BLaER1 treated with 17β-estradiol and CSF1 and Interleukin-3, amounts not matched to agents 10 nM and 100 nM (cell line): ENCODE data around the gene TEX51.

ENCODE experiments used
- H3K27ac ChIP-seq, 11 experiments: shearing (Covaris generic); formaldehyde crosslinking; 2 replicates each; pipeline ENCODE4 v1.8.1; 2022
- H3K27me3 ChIP-seq, 11 experiments: shearing (Covaris generic); formaldehyde crosslinking; 2 replicates each; pipeline ENCODE4 v1.8.1; 2022
- H3K36me3 ChIP-seq, 11 experiments: shearing (Covaris generic); formaldehyde crosslinking; 2 replicates each; pipeline ENCODE4 v1.8.1; 2022
- H3K4me1 ChIP-seq, 10 experiments: shearing (Covaris generic); formaldehyde crosslinking; 2 replicates each; pipeline ENCODE4 v1.8.1; 2022
- H3K4me2 ChIP-seq, 11 experiments: shearing (Covaris generic); formaldehyde crosslinking; 2 replicates each; pipeline ENCODE4 v1.8.1; 2022
- H3K4me3 ChIP-seq, 10 experiments: shearing (Covaris generic); formaldehyde crosslinking; 2 replicates each; pipeline ENCODE4 v1.8.1; 2022
- H3K9ac ChIP-seq, 11 experiments: shearing (Covaris generic); formaldehyde crosslinking; 2 replicates each; pipeline ENCODE4 v1.8.1; 2022
- H3K9me3 ChIP-seq, 11 experiments: shearing (Covaris generic); formaldehyde crosslinking; replicated peaks in 1 of 11; 2 replicates each; pipeline ENCODE4 v1.8.1; 2022
- H4K20me1 ChIP-seq, 11 experiments: shearing (Covaris generic); formaldehyde crosslinking; 2 replicates each; pipeline ENCODE4 v1.8.1; 2022
- Cebpa-rat ChIP-seq, 11 experiments: shearing (Covaris generic); IDR thresholded peaks; 2 replicates each; pipeline ENCODE4 v1.8.1; 2022

TEX51 gene

DNA sequence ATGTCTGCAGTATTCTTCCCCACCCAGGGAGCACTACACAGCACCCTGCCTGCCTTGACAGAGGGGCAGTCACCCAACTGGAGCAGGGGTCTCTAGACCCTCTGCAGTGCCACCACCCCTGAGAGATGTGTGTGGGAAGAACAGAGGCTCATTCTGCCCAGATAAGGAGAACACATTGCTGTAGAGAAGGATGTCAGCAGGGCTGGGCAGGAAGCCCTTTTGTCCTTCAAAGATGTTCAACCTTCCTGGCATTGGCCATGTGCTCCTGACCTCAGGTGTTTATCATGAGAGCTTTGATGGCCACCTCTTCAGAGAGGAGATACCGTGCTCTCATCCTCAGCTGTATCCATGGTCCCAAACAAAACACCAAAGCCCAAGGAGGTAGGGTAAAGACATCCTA is 4.6 kb upstream of the TEX51 start:
- no peak for TF ChIP-seq Cebpa-rat (IDR thresholded peaks at IDR 0.05)
- Histone ChIP-seq H3K36me3 (no peaks in the 10 kb centered on the region), H3K27ac (no peak overlapping the region), H3K9ac (no peak overlapping the region), H3K4me3 (no peak overlapping the region), H3K4me1 (peaks cover 0 to 3% (median 0%) of the 10 kb centered on the region in 10 experiments; a peak in 1 of 20 replicates), H3K9me3 (no peaks in the 10 kb centered on the region), H3K4me2 (no peak overlapping the region), H3K27me3 (no peaks in the 10 kb centered on the region), H4K20me1 (no peaks in the 10 kb centered on the region)

DNA sequence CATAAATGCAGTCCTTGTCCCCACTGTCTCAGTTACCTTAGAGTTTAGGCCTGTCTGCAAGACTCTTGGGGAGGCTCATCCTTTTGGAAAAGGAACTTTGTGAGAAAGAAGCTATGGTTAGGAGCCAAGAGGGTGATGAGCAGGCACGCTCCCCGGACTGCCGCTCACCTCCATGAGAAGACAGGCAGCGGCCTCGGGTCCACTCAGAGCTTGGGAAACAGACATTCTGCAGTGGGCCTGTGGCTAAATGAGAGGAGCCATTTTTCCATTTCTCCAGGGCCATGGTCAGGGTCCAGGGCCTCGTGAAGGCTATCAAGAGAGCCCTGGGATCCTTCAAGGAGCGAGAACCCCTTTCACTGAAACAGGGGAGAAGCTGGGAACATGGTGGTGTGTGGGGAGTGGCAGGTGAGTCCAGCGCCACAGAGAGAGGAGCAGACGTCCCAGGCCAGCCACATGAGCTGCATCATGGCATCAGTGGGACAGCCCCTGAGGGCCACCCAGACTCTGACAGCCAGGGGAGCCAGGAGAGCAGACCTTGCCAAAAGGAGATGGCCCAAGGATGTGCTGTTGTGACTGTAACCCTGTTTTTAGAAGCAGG is 4.0 kb upstream of the TEX51 start:
- Histone ChIP-seq H3K36me3 (no peaks in the 10 kb centered on the region), H3K27me3 (no peaks in the 10 kb centered on the region), H3K27ac (no peak overlapping the region), H3K9me3 (no peaks in the 10 kb centered on the region), H3K4me2 (no peak overlapping the region), H3K4me3 (no peak overlapping the region), H3K4me1 (no peaks in the 10 kb centered on the region), H3K9ac (no peak overlapping the region), H4K20me1 (no peaks in the 10 kb centered on the region)
- TF ChIP-seq Cebpa-rat (IDR thresholded peaks at IDR 0.05): no peak

DNA sequence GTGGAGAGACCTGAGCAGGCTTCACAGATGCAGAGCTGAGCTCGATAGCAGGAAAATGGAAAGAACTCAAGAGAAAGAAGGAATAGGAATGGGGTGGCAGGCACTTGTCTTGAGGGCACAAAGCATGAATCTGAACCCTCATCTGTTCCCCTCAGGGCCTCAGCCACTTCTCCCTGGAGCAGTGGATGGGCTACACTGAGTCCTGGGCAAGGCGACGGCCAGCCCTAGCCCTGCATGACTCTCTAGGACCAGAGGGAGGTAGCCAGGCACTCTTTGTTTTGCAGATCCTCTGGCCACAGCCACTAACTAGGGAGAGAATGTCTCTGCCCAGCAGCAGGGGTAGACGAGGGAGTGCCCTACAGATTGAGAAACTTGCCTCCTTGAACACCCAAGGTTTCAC is 3.4 kb upstream of the TEX51 start:
- H3K27ac ChIP-seq: no peak overlapping the region
- H3K4me1 ChIP-seq: no peaks in the 10 kb centered on the region
- no peak overlapping the region for H3K4me2 ChIP-seq
- no peak overlapping the region for H3K9ac ChIP-seq
- no peaks in the 10 kb centered on the region for H4K20me1 ChIP-seq
- no peaks in the 10 kb centered on the region for H3K9me3 ChIP-seq
- no peaks in the 10 kb centered on the region for H3K36me3 ChIP-seq
- TF ChIP-seq Cebpa-rat (IDR thresholded peaks at IDR 0.05): no peak
- no peak overlapping the region for H3K4me3 ChIP-seq
- no peaks in the 10 kb centered on the region for H3K27me3 ChIP-seq

DNA sequence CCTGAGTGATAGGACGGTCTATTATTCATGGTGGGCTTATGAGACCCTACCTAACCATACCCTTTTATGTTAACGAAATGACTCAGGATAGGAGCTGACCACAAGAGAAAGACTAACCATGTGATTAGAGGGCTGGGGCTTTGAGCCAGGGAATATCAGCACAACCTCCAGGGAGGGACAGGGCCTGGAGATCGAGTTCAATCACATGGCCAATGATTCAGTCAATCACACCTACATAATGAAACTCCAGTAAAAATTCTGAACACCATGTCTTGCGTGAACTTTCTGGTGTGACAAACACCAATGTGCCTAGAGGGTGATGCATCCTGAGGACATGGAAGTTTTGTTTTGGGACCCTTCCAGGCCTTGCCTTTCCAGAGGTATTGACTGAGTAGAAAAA is 2.2 kb upstream of the TEX51 start:
- Histone ChIP-seq H3K9ac (no peak overlapping the region), H3K27ac (no peak overlapping the region), H3K4me3 (no peak overlapping the region), H3K4me1 (no peaks in the 10 kb centered on the region), H3K4me2 (no peak overlapping the region), H4K20me1 (no peaks in the 10 kb centered on the region), H3K27me3 (no peaks in the 10 kb centered on the region), H3K36me3 (no peaks in the 10 kb centered on the region), H3K9me3 (no peaks in the 10 kb centered on the region)
- no peak for TF ChIP-seq Cebpa-rat (IDR thresholded peaks at IDR 0.05)

DNA sequence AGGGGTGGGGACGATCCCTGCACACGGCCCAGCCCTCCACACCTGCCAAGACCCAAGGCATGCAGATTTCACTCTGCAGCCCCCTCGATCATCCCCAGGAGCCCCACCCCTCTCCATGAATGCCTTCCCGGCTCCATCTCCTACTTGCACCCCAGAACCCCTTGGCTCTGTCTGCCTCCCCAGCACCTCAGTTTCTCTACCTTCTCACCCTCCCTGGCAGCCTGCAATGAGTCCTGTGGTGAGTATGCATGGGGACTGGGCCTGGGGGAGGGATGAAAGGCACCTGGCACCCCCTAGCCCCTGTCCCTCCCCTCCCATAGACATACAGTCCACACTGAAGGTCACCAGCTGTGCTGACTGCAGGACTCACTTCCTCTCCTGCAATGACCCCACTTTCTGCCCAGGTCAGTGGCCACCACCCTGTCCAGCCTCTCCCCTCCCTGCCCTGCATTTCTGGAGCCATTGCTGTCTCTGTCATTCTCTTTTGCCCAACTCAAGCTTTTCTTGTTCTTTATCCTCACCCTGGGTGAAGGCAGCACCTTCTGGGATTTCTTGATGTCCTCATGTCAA is 1.0 kb downstream of the TEX51 start:
- H4K20me1 ChIP-seq: no peaks in the 10 kb centered on the region
- H3K4me3 ChIP-seq: no peak overlapping the region
- peaks cover 0 to 6% (median 0%) of the 10 kb centered on the region in 10 experiments; a peak in 2 of 20 replicates for H3K4me1 ChIP-seq
- TF ChIP-seq Cebpa-rat (IDR thresholded peaks at IDR 0.05): no peak
- H3K27me3 ChIP-seq: no peaks in the 10 kb centered on the region
- H3K27ac ChIP-seq: no peak overlapping the region
- peaks cover 0 to 20% (median 12%) of the 10 kb centered on the region in 11 experiments; a peak in 19 of 22 replicates for H3K9me3 ChIP-seq
- H3K9ac ChIP-seq: no peak overlapping the region
- H3K36me3 ChIP-seq: no peaks in the 10 kb centered on the region
- no peak overlapping the region for H3K4me2 ChIP-seq

DNA sequence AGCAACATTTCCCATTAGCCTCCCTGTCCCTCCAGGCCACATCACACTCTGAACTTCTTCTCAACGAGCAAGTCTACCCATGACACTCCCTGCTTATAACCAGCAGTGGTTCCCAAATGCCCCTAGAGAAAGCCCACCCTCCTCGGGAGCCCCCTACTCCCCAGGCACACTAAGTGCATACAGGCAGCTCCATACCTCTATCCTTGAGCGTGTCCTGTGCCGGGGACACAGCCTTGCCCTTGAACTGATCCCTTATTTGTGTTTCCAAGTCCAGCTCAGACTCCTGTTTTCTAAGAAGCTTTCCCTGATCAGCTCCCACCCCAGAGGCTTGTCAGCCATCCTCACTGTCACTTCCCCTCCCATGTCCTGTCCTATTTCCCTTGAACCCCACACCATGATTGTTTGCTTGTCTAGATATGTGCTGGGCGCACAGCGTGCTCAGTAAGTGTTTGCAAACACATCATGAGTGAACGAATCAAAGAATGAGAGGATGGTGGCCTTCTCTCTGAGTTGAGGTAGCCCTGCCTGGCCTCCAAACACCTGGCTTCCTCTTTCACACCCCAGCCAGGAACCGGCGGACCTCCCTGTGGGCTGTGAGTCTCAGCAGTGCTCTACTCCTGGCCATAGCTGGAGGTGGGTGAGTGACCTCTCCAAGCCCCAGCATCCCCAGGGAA is 2.1 kb downstream of the TEX51 start:
- no peaks in the 10 kb centered on the region for H4K20me1 ChIP-seq
- H3K9ac ChIP-seq: no peak overlapping the region
- H3K4me3 ChIP-seq: no peak overlapping the region
- no peaks in the 10 kb centered on the region for H3K36me3 ChIP-seq
- H3K4me1 ChIP-seq: peaks cover 0 to 6% (median 0%) of the 10 kb centered on the region in 10 experiments; a peak in 2 of 20 replicates
- no peak overlapping the region for H3K27ac ChIP-seq
- H3K4me2 ChIP-seq: no peak overlapping the region
- H3K27me3 ChIP-seq: no peaks in the 10 kb centered on the region
- TF ChIP-seq Cebpa-rat (IDR thresholded peaks at IDR 0.05): no peak
- H3K9me3 ChIP-seq: peaks cover 0 to 23% (median 15%) of the 10 kb centered on the region in 11 experiments; a peak in 19 of 22 replicates

DNA sequence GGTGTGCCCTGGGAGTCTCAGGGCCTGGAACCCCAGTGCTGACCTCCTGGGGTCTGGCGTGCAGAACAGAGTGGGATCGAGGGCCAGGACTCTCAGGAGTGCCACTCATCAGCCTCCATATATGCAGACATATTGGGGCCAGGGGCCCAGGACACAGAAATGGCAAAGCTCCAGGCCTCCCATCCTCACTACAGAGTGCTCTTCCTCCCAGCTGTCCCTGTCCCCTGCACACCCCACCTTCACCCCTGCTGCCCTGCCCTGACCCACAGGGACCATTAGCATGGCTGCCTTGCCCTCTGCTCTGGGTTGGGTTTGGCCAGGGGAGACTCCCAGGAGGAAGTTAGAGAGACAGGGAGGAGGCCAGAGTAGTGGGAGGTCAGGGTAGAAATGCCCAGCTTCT is 2.8 kb downstream of the TEX51 start:
- no peaks in the 10 kb centered on the region for H3K27me3 ChIP-seq
- no peak overlapping the region for H3K4me3 ChIP-seq
- no peak for TF ChIP-seq Cebpa-rat (IDR thresholded peaks at IDR 0.05)
- no peak overlapping the region for H3K4me2 ChIP-seq
- no peak overlapping the region for H3K9ac ChIP-seq
- peaks cover 0 to 6% (median 0%) of the 10 kb centered on the region in 10 experiments; a peak in 3 of 20 replicates for H3K4me1 ChIP-seq
- H3K36me3 ChIP-seq: no peaks in the 10 kb centered on the region
- peaks cover 0 to 23% (median 15%) of the 10 kb centered on the region in 11 experiments; a peak in 19 of 22 replicates for H3K9me3 ChIP-seq
- H3K27ac ChIP-seq: no peak overlapping the region
- no peaks in the 10 kb centered on the region for H4K20me1 ChIP-seq

DNA sequence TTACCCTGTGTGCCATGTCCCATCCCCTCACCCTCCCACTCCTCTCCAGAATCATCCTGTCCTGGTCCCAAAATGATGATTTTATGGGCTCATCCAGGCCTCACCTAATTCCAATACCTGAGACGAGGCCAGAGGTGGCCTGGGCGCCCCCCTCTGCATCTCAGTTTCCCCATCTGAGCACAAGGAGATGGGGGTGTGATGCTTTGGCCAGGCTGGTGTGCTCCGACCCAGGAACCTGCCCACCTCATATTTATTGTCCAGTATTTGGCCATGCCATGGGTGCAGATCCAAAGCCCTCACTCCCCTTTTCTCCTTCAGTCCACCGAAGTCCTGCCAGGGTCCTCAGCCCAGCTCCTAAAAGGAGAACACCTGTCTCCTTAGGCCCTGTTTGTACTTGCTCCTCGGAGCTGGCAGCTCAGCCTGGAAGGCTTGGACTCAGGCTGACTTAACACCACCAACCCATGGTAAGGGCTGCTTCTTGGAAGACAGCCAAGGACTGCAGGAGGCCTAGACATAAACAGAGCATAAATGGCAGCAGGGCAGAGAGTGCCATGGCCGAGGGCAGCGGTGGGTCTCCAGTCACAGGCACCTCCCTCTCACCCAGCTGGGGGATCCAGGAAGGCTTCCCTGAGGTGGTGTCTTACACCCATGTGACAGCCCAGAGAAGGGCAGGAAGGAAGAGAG is 3.6 kb downstream of the TEX51 start:
- Histone ChIP-seq H3K4me3 (no peak overlapping the region), H3K4me1 (peaks cover 0 to 6% (median 0%) of the 10 kb centered on the region in 10 experiments; a peak in 3 of 20 replicates), H3K27me3 (no peaks in the 10 kb centered on the region), H3K27ac (no peak overlapping the region), H3K4me2 (no peak overlapping the region), H4K20me1 (no peaks in the 10 kb centered on the region), H3K9me3 (peaks cover 0 to 23% (median 15%) of the 10 kb centered on the region in 11 experiments; a peak in 19 of 22 replicates), H3K36me3 (no peaks in the 10 kb centered on the region), H3K9ac (no peak overlapping the region)
- no peak for TF ChIP-seq Cebpa-rat (IDR thresholded peaks at IDR 0.05)

DNA sequence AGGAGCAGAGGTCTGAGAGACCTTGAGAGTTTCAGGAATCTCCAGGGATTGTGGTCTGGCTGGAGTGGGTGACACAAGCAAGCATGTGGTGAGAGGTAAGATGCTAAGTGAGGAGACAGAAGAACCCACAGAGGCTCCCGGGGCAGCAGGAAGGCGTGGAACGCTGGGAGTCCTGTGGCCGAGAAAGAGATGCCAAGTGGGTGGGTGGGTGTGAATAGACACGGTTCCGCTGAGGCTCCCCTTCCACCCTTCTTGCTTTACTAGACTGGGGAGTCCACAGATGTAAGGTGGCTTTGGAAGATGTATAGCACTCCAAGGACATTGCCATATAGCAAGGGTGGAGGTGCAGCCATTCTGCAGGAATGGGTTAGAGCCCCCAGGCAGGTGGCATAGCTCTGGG is 4.2 kb downstream of the TEX51 start:
- no peaks in the 10 kb centered on the region for H4K20me1 ChIP-seq
- no peak for TF ChIP-seq Cebpa-rat (IDR thresholded peaks at IDR 0.05)
- H3K4me3 ChIP-seq: no peak overlapping the region
- peaks cover 0 to 6% (median 0%) of the 10 kb centered on the region in 10 experiments; a peak in 3 of 20 replicates for H3K4me1 ChIP-seq
- peaks cover 0 to 23% (median 15%) of the 10 kb centered on the region in 11 experiments; a peak in 19 of 22 replicates for H3K9me3 ChIP-seq
- H3K36me3 ChIP-seq: no peaks in the 10 kb centered on the region
- H3K27ac ChIP-seq: no peak overlapping the region
- no peak overlapping the region for H3K9ac ChIP-seq
- no peak overlapping the region for H3K4me2 ChIP-seq
- H3K27me3 ChIP-seq: no peaks in the 10 kb centered on the region
